Breast epithelium (tissue), 3 donors: ENCODE data around the gene A4GNT.

Experiments
- POLR2A ChIP-seq: fragments of 450-650 bp; IDR thresholded peaks from one replicate; pipeline ENCODE4 v1.6.1; 2016; ENCODE audit warnings: antibody characterized with exemption, mild to moderate bottlenecking, moderate library complexity
- POLR2AphosphoS5 ChIP-seq, 3 donors: sonication (generic); formaldehyde crosslinking; IDR thresholded peaks; one replicate each; pipeline ENCODE4 v1.6.1; 2017; ENCODE audit warnings: antibody characterized with exemption in 3 of 3
- TF ChIP-seq, protein P1 (sequence below), 3 donors: fragments of 450-650 bp; IDR thresholded peaks; one replicate each; pipeline ENCODE4 v1.5.1; 2016 to 2017; ENCODE audit warnings: antibody characterized with exemption in 3 of 3, mild to moderate bottlenecking in 3 of 3, moderate library complexity in 3 of 3

DNA sequence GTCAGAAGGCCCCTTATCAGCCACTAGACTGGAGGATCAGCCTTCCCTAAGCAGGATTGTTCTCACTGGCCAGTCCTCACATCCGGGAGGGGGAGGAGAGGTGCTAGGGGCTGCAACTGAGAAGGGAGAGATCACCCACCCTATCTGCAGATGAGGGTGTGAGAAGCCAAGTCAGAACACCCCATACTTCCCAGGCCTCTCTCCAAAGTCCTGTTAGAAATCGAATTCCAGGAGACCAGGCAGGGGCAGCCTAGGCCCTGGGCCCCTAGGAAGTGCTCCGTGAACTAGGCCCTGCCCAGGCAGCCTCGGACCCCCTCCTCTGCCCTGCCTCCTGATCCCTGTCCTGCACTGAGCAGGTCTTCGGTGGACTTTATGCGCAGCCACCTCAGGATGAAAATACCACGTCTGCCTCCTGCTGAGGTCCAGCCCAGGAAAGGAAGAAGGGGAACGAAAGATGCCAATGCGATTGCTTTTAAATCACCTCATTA, 17.7 kb downstream of the A4GNT start:
- TF ChIP-seq, protein P1, sequence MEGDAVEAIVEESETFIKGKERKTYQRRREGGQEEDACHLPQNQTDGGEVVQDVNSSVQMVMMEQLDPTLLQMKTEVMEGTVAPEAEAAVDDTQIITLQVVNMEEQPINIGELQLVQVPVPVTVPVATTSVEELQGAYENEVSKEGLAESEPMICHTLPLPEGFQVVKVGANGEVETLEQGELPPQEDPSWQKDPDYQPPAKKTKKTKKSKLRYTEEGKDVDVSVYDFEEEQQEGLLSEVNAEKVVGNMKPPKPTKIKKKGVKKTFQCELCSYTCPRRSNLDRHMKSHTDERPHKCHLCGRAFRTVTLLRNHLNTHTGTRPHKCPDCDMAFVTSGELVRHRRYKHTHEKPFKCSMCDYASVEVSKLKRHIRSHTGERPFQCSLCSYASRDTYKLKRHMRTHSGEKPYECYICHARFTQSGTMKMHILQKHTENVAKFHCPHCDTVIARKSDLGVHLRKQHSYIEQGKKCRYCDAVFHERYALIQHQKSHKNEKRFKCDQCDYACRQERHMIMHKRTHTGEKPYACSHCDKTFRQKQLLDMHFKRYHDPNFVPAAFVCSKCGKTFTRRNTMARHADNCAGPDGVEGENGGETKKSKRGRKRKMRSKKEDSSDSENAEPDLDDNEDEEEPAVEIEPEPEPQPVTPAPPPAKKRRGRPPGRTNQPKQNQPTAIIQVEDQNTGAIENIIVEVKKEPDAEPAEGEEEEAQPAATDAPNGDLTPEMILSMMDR (IDR thresholded peaks at IDR 0.05), result no peak
- TF ChIP-seq POLR2AphosphoS5 (IDR thresholded peaks at IDR 0.05) (no peak), POLR2A (no peak)
